Bone marrow (tissue), 2 donors: ENCODE results near the gene UBR4.

ENCODE experiments used
- DNase-seq, 2 donors: peaks; one replicate each; lab custom pipeline; 2025; lab: John Stamatoyannopoulos, UW

Gene UBR4

DNA sequence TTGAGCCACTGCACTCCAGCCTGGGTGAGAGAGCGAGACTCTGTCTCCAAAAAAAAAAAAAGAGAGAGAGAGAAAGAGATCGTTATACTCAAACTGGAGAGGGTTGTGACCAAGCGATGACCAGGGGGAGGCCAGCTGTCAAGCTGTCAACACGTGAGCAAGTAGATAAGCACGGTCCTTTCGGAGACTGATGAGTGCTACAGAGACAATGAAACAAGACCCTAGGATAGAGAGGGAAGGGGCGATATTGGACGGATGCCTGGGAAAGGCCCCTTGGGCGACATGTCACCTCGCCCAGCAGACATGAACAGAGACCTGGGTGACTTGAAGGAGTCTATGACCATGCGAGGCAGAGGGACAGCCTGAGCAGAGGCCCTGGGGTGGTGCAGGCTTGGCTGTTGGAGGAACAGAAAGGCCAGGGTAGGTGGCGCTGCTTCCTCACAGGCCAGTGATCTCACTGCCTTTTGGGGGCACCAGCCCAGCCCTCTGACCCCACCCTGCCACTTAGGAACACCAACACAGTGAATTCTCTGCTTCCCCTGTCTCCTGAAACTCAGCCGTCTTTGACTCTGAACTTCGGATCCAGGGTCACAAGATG, 152.8 kb downstream of the UBR4 start:
- DNase-seq, result no peak

- no peak for DNase-seq
Observed at GRCh38 chr1:19055701-19056100, 154.4 kb downstream of the UBR4 start.

- DNase-seq, result no peak
Observed at GRCh38 chr1:19055001-19055400, 155.1 kb downstream of the UBR4 start.

DNA sequence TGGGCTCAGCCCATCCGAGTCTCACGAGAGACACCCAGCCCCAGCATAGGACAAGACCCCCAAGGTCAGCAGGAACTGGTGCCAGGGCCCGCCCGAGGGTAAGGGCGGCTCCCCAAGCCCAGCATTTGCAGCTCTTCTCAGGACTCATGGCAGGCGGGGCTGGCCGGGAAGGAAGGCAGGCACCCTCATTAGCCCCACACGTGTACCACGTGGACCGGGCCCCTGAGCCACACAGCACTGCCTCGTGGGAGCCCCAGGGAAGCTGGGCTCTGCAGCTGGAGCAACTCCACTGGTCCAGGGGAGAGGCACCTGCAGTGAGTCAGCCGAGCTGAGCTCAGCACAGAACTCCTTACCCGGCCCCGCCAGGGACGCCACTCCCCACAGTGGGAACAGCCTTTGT, 155.8 kb downstream of the UBR4 start:
- no peak for DNase-seq

GRCh38 chr1:19053486-19053885, 156.6 kb downstream of the UBR4 start:
- no peak for DNase-seq

DNA sequence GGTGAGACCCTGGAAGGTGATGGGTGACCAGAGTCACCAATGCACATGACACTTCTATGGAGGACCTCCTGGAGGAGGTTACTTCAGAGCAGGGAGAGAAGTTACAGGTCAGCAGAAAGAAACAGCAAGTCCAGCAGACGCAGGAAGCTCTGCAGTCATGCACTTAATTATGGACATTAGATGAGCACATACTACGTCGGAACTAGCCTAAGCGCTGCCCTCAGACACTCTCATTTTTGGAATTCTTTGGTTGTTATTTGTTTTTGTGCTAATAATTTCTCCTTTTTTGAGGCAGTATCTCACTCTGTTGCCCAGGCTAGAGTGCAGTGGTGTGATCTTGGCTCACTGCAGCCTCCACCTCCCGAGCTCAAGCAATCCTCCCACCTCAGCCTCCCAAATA, 160.3 kb downstream of the UBR4 start:
- DNase-seq, result no peak

DNA sequence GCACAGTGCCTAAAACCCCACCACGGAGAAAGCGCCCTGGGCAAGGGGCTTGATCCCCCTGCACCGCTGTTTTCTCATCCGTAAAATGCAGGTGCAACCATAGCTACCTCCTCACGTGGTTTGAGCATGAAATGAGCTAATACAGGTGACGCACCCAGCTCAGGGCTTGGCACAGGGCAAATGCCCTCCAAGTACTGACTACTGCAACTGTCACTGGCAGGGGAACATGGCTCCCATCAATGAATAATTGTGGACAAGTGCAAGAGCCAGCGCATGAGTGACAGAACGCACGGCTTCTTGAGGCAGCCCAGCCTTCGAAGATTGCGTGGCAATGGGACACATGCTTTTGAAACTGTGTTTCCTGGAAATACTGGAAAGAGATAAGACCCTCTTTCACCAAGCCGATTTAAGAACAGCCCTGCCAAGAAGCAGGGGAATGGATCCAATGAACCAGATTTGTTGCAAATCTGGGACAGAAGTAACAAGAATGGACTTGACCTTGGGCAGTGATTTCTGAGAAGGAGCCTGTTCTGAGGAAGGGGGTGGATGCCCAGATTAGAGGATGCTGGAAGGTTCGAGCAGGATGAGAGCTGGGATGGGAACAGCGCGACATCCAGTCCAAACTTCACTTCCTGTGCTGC, 160.8 kb downstream of the UBR4 start:
- no peak for DNase-seq

DNA sequence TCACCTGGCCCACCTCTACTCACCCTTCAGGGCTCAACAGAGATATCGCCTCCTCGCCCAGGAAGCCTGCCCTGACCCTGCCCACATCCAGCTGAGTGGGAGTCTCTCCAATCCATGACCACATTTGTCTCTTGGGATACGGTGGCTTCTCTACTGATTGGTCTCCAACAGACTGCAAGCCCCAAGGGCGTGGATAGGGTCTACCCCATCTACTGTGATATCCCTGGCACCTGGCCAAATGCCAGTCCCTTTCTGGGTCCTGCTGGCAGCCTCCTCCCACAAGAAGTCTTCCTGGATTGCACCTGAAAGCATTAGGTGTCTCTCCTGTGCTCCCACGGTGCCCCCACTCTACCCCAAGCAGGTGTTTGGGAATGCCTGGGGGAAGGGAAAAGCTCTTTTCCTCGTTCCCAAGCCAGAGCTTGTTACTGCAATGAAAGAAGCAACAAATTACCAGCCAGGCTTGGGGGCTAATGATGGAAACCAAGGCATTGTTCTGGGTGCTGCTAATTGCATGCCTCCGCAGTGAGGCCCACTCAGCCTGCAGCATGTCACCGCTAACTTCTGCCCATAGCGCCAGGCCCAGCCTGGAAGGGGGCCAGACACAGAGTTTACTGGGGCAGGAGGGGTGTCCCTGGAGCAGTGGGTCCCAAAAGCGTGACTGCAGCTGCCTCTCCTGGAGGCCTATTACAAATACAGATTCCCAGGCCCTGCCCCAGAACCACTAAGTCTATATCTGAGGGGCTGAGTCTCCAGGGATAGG, 162.9 kb downstream of the UBR4 start:
- no peak for DNase-seq

DNA sequence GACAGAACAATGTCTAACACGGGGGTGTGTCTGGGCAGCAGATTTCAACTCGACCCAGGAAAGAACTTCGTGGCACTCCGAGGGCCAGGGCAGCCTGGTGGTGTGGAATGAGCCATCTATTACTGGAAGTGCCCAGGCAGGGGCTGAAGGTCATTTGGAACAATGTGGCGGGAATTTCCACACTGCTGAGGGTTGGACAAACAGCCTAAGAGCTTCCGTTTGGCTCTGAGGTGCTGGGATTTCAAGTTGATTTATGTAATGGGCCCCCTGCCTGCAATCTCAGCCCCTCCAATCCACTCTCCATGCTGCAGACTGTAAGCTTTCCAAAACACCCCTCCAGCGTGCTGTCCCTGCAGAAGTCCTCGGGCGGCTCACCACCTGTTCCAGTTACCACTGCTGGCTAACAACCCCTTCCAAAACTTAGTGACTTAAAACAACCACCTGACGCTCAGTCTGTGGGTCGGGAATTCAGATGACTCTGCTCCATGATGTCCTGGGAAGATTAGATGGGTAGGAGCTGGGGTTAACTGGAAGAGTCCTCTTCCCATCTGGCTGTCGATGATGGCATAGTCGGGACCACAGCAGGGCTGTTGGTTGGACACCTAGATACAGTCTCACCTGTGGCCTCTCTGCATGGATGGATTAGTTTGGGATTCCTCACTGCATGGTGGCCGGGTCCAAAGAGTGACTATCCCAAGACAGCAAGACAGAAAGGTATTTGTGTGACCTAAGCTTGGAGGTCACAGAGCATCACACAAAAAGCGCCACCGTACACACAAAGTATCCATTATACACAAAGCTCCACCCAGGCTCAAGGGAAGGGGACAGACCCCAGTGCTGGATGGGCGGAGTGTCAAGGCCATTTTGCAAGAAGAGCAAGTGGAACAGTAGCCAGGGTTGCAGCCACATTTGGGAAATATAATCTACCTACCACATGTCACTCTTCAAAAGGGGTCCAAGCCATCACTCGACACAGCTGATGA, 163.9 kb downstream of the UBR4 start:
- DNase-seq, result no peak

- DNase-seq, result no peak
Observed at GRCh38 chr1:19044975-19045831, 164.9 kb downstream of the UBR4 start.

- no peak for DNase-seq
Observed at GRCh38 chr1:19044471-19044870, 165.6 kb downstream of the UBR4 start.

- DNase-seq, result no peak
Observed at GRCh38 chr1:19043579-19044443, 166.3 kb downstream of the UBR4 start.

- no peak for DNase-seq
Observed at GRCh38 chr1:19042675-19043578, 167.1 kb downstream of the UBR4 start.

- DNase-seq, result no peak
Observed at GRCh38 chr1:19040010-19040680, 169.9 kb downstream of the UBR4 start.

GRCh38 chr1:19038732-19039131, 171.3 kb downstream of the UBR4 start:
- no peak for DNase-seq

GRCh38 chr1:19038096-19038495, 172.0 kb downstream of the UBR4 start:
- no peak for DNase-seq

GRCh38 chr1:19037659-19038058, 172.4 kb downstream of the UBR4 start:
- DNase-seq, result no peak

GRCh38 chr1:19036813-19037605, 173.1 kb downstream of the UBR4 start:
- DNase-seq, result no peak
